GM12878 (cell line): ENCODE measurements around the gene DYTN. TPM values are rescaled to one million over a fixed set of nuclear protein-coding genes. Genes with fewer than 3 reads are reported as not detected.

ENCODE experiments used
- ATAC-seq: fragments of 200-7000 bp; cut with Tn5 transposase; 3 replicates; pipeline ENCODE4 v1.9.1; 2020; ENCODE audit warnings: mild to moderate bottlenecking, moderate library complexity
- BruUV-seq: library from RNA; stranded (reverse); fragments of 400-500 nt; replicated peaks from 2 replicates; lab custom pipeline; 2021; lab: Mats Ljungman, UMichigan
- CTCF ChIA-PET: fragments of 300-600 bp; sonication (Branson Sonifier 250); formaldehyde crosslinking; extraction: SDS; loops from one replicate; lab custom pipeline; 2021; ENCODE audit warnings: inconsistent platforms; lab: Yijun Ruan, JAX
- POLR2A ChIA-PET: fragments of 350-600 bp; formaldehyde crosslinking; extraction: SDS; loops from one replicate; lab custom pipeline; 2021; ENCODE audit warnings: inconsistent platforms; lab: Charles Lee
- RAD21 ChIA-PET: fragments of 300-600 bp; sonication (Branson Sonifier 250); formaldehyde crosslinking; loops from one replicate; lab custom pipeline; 2023; ENCODE audit warnings: antibody characterized with exemption; ENCODE audit not compliant: unreplicated experiment; lab: Charles Lee
- SMC1A ChIA-PET: fragments of 300-600 bp; sonication (Branson Sonifier 250); formaldehyde crosslinking; loops from one replicate; lab custom pipeline; 2023; ENCODE audit not compliant: unreplicated experiment, uncharacterized antibody; lab: Charles Lee
- DNase-seq: peaks from one replicate; pipeline ENCODE4 v3.0.0-alpha.2; 2011; ENCODE audit warnings: low read depth, low spot score
- FAIRE-seq: peaks from 3 replicates; lab custom pipeline; 2011; peaks lifted over from hg19 to GRCh38; lab: Jason Lieb, UNC
- H2AFZ ChIP-seq: 2 replicates; pipeline ENCODE4 v1.6.0; 2011; ENCODE audit warnings: low read depth, low read length, control low read depth; ENCODE audit not compliant: control insufficient read depth
- H3K27ac ChIP-seq: 2 replicates; pipeline ENCODE4 v1.5.1; 2011; ENCODE audit warnings: control low read depth; ENCODE audit not compliant: control insufficient read depth, insufficient read depth
- H3K27me3 ChIP-seq, 2 experiments: replicated peaks in 1 of 2; 2 replicates each; pipeline versions ENCODE4 v1.6.0 to v1.6.1; 2011; ENCODE audit warnings: low read length in 1 of 2; ENCODE audit not compliant: control insufficient read depth in 2 of 2, insufficient read depth in 2 of 2
- H3K36me3 ChIP-seq, 2 experiments: 2 replicates each; pipeline ENCODE4 v1.5.1; 2011; ENCODE audit warnings: low read length in 1 of 2; ENCODE audit not compliant: control insufficient read depth in 2 of 2, insufficient read depth in 2 of 2
- H3K4me1 ChIP-seq: 2 replicates; pipeline ENCODE4 v1.6.1; 2011; ENCODE audit warnings: mild to moderate bottlenecking, low read length, moderate library complexity, mixed read lengths; ENCODE audit not compliant: control insufficient read depth, insufficient read depth
- H3K4me2 ChIP-seq: 2 replicates; pipeline ENCODE4 v1.6.0; 2011; ENCODE audit warnings: control low read depth; ENCODE audit not compliant: control insufficient read depth, insufficient read depth
- H3K4me3 ChIP-seq: fragments of 200-600 bp; sonication (generic); 2 replicates; pipeline ENCODE4 v1.5.1; 2016
- H3K79me2 ChIP-seq: 2 replicates; pipeline ENCODE4 v1.6.0; 2011; ENCODE audit warnings: low read length; ENCODE audit not compliant: control insufficient read depth, insufficient read depth
- H3K9ac ChIP-seq: 2 replicates; pipeline ENCODE4 v1.8.0; 2011; ENCODE audit warnings: low read length, control low read depth, mixed read lengths; ENCODE audit not compliant: control insufficient read depth, insufficient read depth
- H3K9me3 ChIP-seq: replicated peaks from 3 replicates; pipeline ENCODE4 v1.5.1; 2011; ENCODE audit warnings: mild to moderate bottlenecking, low read length; ENCODE audit not compliant: control insufficient read depth, insufficient read depth
- H4K20me1 ChIP-seq: 2 replicates; pipeline ENCODE4 v1.6.0; 2011; ENCODE audit not compliant: control insufficient read depth, insufficient read depth
- CHD2 ChIP-seq: IDR thresholded peaks from 2 replicates; pipeline ENCODE4 v1.6.1; 2011; ENCODE audit warnings: low read depth, low read length, improper control_type of control experiment, borderline replicate concordance
- CHD4 ChIP-seq: fragments of 200-600 bp; sonication (generic); IDR thresholded peaks from 2 replicates; pipeline ENCODE4 v1.6.1; 2016; ENCODE audit warnings: mild to moderate bottlenecking
- ETV6 ChIP-seq, 2 experiments: fragments of 450-650 bp in 1 of 2; IDR thresholded peaks in 1 of 2; conservative IDR thresholded peaks in 1 of 2; 2 replicates each; pipeline ENCODE4 v1.6.1; 2014; ENCODE audit warnings: antibody characterized with exemption in 1 of 2, borderline replicate concordance in 1 of 2, low read depth in 1 of 2, mild to moderate bottlenecking in 1 of 2, moderate library complexity in 1 of 2
- MXI1 ChIP-seq: fragments of 150-350 bp; IDR thresholded peaks from 2 replicates; pipeline ENCODE4 v1.6.1; 2011; ENCODE audit warnings: low read depth, mild to moderate bottlenecking, inconsistent platforms, low read length, improper control_type of control experiment
- PML ChIP-seq: IDR thresholded peaks from 2 replicates; pipeline ENCODE4 v1.6.1; 2012; ENCODE audit warnings: low read length, inconsistent platforms
- RAD21 ChIP-seq: IDR thresholded peaks from 2 replicates; pipeline ENCODE4 v1.6.1; 2011; ENCODE audit warnings: mild to moderate bottlenecking, low read depth, low read length, moderate library complexity; ENCODE audit not compliant: insufficient read depth
- SMARCA5 ChIP-seq: fragments of 450-650 bp; IDR thresholded peaks from 2 replicates; pipeline ENCODE4 v1.6.1; 2017; ENCODE audit warnings: mild to moderate bottlenecking
- SREBF1 ChIP-seq: IDR thresholded peaks from 2 replicates; pipeline ENCODE4 v1.6.1; 2012; ENCODE audit warnings: mild to moderate bottlenecking, low read length
- STAT1 ChIP-seq: fragments of 450-650 bp; conservative IDR thresholded peaks from 2 replicates; pipeline ENCODE4 v1.6.1; 2014; ENCODE audit warnings: antibody characterized with exemption, mild to moderate bottlenecking
- WGBS: methylation state at CpG from one replicate; pipeline ENCODE4 v1.1.6; 2016; ENCODE audit warnings: low lambda C conversion rate; ENCODE audit not compliant: insufficient replicate concordance, insufficient coverage; ENCODE audit errors: missing lambda C conversion rate; 5-methylcytosine and 5-hydroxymethylcytosine counted together
- in situ Hi-C: fragments of 300-500 bp; cut with MboI; formaldehyde crosslinking; loops from 9 replicates; pipeline ENCODE4 v1.14.3; 2018; ENCODE audit warnings: mixed read lengths
- intact Hi-C: fragments of 100-400 bp; cut with micrococcal nuclease; formaldehyde crosslinking; loops from one replicate; pipeline ENCODE4 v1.14.2; 2022; ENCODE audit not compliant: unreplicated experiment
- polyA plus RNA-seq, 11 experiments: library from polyadenylated mRNA; depleted of rRNA in 4 of 11; unstranded in 6 of 11; stranded (reverse) in 5 of 11; fragments of >200 nt; fragmentation: Nextera tagmentation in 4 of 11; fragmentation: Illumina TruSeq in 1 of 11; extraction: Ambion mirVana in 4 of 11; extraction: Trizol in 1 of 11; gene quantifications; 1 replicate in 1 of 11; 2 replicates in 10 of 11; pipeline versions ENCODE4 v1.2.1 to v1.2.3, GENCODE V29; 2011 to 2016; ENCODE audit warnings: inconsistent platforms in 2 of 11, missing spikeins in 2 of 11, low read depth in 1 of 11
- total RNA-seq, 4 experiments: library from RNA; depleted of rRNA in 3 of 4; stranded (reverse); fragments of >200 nt in 3 of 4; fragmentation: Illumina TruSeq in 1 of 4; extraction: Trizol in 1 of 4; gene quantifications; 2 replicates each; pipeline versions ENCODE4 v1.2.1 to v1.2.3, GENCODE V29; 2013 to 2021
- TF ChIP-seq, protein P1 (sequence below): IDR thresholded peaks from 2 replicates; pipeline ENCODE4 v1.6.1; 2012; ENCODE audit warnings: low read depth, low read length, improper control_type of control experiment
- TF ChIP-seq, protein P2 (sequence below): IDR thresholded peaks from 2 replicates; pipeline ENCODE4 v1.6.1; 2011; ENCODE audit warnings: low read depth, low read length, improper control_type of control experiment, borderline replicate concordance

DYTN gene
- total and polyA plus RNA-seq, 10 of the 15 experiments (the other 5 are each of a cell fraction or from before 2014, with no cell fraction given): 0.02 to 0.32 (median 0.09) TPM; not detected in 3

DNA sequence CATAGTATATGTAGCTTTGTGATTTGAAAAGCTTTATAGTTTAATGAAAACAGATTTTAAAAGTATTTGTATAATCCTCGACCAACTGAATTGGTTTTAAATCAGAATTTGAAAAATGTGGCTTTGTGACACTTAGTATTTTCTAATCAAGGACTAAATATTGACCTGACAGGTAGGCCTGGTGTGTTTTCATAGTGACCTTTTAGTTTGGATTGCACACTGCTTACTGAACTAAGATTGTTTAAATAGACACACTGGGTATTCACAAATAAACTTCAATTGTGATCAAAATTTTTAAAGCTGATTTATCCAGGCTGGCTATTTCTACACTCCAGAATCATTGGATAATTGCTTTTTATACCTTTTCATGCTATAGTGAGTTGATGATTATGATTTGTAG, 107.7 kb downstream of the DYTN start:
- no peaks in the 10 kb centered on the region for H4K20me1 ChIP-seq
- intact Hi-C loops (no loop called here), in situ Hi-C loops (no loop called here)
- H3K27ac ChIP-seq: no peak overlapping the region
- H2AFZ ChIP-seq: no peak overlapping the region
- ChIA-PET POLR2A (no interaction called here), SMC1A (interaction anchor here (0.8 to 1.9 kb wide), 4 partner anchors 9 to 60 kb away, joined by 3 to 5 read pairs (median 4); no protein-coding TSS in a partner anchor), CTCF (interaction anchor here (0.5 to 0.8 kb wide), 2 partner anchors 23 to 171 kb away, joined by 3 read pairs; no protein-coding TSS in a partner anchor), RAD21 (no interaction called here)
- no peaks in the 10 kb centered on the region for H3K36me3 ChIP-seq
- no peak for ATAC-seq
- H3K27me3 ChIP-seq: no peaks in the 10 kb centered on the region
- no peaks in the 10 kb centered on the region for H3K9me3 ChIP-seq
- WGBS: 50% methylated on average over 1 of the region's 1 CpG
- H3K9ac ChIP-seq: no peak overlapping the region
- H3K79me2 ChIP-seq: no peaks in the 10 kb centered on the region
- no peak overlapping the region for H3K4me2 ChIP-seq
- no peak for FAIRE-seq
- H3K4me1 ChIP-seq: no peaks in the 10 kb centered on the region
- no peak for DNase-seq
- no peak overlapping the region for H3K4me3 ChIP-seq
- TF ChIP-seq CHD2 (no peak), RAD21 (no peak), MXI1 (no peak), PML (no peak), STAT1 (no peak), SREBF1 (no peak), CHD4 (no peak), SMARCA5 (no peak), ETV6 (conservative IDR thresholded peaks at IDR 0.05 in 1 of 2, IDR thresholded peaks at IDR 0.05 in 1 of 2; ENCODE audit: borderline replicate concordance in 1 of 2, low read depth in 1 of 2) (no peak)
- TF ChIP-seq, protein P1, sequence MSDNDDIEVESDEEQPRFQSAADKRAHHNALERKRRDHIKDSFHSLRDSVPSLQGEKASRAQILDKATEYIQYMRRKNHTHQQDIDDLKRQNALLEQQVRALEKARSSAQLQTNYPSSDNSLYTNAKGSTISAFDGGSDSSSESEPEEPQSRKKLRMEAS: no peak
- TF ChIP-seq, protein P2, sequence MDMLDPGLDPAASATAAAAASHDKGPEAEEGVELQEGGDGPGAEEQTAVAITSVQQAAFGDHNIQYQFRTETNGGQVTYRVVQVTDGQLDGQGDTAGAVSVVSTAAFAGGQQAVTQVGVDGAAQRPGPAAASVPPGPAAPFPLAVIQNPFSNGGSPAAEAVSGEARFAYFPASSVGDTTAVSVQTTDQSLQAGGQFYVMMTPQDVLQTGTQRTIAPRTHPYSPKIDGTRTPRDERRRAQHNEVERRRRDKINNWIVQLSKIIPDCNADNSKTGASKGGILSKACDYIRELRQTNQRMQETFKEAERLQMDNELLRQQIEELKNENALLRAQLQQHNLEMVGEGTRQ: no peak
- no TSS peak for BruUV-seq
